GM21423 (cell line): ENCODE data around the gene KLHL8.

Experiments used
- ATAC-seq: cut with Tn5 transposase; IDR thresholded peaks from one replicate; pipeline ENCODE4 v1.9.1; 2021; ENCODE audit warnings: mild to moderate bottlenecking, moderate library complexity; ENCODE audit not compliant: unreplicated experiment

The KLHL8 gene

GRCh38 chr4:87126056-87126455 is 94.4 kb downstream of the KLHL8 start:
- no peak for ATAC-seq

GRCh38 chr4:87122252-87122651 is 98.2 kb downstream of the KLHL8 start:
- ATAC-seq: no peak

- no peak for ATAC-seq
These were observed 98.9 kb downstream of the KLHL8 start for GRCh38 chr4:87121341-87122065.

DNA sequence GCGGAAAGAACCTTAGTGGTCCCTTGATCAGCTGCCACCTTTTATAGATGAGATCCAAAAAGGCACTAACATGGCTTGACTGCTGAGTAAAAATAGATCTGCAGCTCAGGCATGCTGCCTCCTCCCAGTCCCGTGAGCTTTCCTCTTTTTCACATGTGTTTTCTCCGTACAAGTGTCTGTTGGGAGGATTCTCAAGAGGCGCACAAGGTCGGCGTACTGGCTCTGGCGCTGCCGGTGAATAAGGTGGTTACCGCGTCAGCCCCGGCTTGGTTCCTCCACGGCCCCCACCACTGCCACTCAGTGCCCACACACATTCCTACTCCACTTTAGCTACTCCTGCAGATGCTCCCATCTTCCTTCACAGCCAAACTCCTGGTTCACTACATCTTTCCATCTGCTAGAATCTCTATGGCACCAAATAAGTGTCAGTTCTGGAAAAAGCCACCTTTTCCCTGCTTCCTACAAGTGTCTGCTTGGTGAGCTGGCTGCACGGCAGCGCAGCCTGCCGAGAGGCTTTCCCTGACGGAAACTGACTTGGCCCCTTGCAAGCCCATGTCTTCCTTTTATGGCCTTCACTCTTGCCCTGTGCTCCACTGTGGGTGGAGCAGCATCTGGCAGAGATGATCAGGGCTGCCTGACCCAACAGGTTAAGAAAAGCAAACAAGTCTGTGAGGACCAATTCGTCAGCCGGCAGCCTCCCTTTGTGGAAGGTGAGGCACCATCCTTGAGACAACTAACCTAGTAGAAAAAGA is 99.8 kb downstream of the KLHL8 start:
- no peak for ATAC-seq

DNA sequence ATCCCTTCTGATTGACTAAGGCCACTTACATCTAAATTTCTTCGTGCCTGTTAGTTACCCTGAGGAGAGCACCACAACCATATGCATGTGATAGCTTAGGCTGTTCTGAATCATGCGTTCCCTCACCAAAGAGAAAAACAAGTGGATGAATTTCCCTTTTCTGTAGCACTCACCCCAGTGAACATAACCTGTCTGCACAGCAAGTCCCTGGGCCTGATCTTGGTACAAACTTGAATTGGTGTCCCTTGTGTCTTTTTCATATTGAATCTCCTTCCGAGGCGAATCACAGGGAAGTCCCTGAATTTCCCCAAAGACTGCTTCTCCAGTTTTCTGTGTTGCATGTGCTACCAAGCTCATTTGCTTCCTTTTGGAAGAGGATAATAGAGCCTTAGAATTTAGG is 100.4 kb downstream of the KLHL8 start:
- no peak for ATAC-seq

DNA sequence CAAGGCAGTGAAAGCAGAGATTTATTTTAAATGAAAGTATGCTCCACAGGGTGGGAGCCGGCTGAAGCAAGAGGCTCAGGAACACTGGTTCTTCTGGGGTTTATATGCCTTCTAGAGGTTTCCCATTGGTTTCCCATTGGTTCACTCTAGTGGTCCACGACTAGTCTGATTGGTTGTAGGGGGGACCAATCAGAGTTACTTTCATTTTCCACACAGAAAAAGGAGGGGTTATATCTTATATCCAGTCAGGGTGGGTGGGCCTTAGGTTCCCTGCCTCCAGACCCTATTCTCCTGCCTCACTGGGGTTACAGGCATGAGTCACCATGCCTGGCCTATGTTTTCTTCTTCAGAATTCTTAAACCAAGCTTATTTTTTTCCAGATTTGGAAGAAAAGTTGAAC is 101.6 kb downstream of the KLHL8 start:
- no peak for ATAC-seq

- no peak for ATAC-seq
These were observed 102.0 kb downstream of the KLHL8 start for GRCh38 chr4:87118421-87118820.

DNA sequence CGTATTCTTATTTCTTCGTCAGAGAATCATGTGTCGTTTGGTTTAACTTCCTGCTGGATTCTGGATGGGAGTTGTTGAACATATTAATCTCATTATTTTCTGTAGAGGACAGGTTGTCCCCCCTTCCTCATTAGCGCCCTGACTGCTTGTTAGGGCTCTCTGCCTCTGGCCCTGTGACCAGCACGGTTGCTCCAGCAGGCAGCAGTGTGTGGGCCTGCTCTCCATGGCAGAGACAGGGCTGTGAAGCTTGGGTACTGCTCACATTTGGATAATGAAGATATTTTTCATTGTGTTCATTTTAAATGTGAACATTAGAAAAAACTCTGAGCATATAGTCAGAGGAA is 102.7 kb downstream of the KLHL8 start:
- ATAC-seq: no peak

DNA sequence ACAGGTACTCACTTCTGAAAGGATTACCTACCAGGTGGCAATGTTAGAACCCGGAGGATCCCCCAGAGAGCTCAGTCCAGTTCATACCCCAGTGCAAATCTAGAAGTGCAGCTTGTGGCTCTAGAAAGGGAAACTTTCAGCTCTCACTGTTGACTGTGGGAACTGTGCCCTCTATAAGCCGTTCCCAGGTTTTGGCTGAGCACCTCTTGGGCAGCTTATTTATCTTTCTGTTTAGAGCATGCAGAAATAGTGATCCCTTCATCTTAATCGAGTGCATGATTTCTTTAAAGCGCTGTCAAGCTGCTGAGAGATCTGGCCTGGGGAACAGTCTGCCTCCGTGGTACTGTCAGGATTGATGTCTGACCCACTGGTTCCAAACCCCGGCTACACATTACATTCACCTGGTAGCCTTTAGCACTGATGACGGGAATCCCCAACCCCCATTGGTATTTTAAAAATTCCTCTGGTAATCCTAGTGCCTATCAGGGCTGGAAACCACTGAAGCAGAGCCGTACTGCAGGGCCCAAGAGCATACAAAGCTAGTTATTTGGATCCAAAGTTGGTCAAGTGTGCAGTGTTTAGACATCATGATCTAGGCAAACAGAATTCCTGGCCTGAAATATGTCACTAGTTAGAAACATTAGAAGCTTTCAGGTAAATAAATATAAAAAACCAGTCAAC is 103.2 kb downstream of the KLHL8 start:
- ATAC-seq: no peak

DNA sequence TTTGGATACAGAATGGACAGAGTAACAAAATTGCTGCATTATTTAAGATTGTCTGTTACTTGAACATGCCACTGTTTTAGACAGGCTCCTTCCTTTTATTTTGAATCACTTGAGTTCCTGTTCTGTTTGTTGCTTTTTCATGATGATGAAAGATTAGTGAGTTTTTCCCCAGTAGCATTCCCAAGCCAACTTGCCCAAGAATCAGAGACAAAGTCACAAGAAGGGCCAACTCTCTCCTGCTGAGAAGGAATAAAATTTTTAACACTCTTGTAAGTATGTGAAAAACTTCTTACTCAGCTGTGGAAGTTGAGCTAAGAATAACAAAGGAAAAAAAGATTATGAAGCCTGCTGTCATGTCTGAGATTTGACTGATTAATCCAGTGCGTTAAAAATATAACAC is 104.2 kb downstream of the KLHL8 start:
- no peak for ATAC-seq

DNA sequence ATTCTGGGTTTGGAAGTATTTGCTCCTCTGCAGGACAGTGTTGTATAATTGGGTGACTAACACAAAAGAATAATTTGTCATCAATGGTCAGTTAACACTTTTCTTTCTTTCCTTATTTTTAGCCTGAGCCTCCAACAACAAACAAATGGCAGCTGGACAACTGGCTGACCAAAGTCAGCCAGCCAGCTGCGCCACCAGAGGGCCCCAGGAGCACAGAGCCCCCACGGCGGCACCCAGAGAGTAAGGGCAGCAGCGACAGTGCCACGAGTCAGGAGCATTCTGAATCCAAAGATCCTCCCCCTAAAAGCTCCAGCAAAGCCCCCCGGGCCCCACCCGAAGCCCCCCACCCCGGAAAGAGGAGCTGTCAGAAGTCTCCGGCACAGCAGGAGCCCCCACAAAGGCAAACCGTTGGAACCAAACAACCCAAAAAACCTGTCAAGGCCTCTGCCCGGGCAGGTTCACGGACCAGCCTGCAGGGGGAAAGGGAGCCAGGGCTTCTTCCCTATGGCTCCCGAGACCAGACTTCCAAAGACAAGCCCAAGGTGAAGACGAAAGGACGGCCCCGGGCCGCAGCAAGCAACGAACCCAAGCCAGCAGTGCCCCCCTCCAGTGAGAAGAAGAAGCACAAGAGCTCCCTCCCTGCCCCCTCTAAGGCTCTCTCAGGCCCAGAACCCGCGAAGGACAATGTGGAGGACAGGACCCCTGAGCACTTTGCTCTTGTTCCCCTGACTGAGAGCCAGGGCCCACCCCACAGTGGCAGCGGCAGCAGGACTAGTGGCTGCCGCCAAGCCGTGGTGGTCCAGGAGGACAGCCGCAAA is 106.0 kb downstream of the KLHL8 start:
- no peak for ATAC-seq

DNA sequence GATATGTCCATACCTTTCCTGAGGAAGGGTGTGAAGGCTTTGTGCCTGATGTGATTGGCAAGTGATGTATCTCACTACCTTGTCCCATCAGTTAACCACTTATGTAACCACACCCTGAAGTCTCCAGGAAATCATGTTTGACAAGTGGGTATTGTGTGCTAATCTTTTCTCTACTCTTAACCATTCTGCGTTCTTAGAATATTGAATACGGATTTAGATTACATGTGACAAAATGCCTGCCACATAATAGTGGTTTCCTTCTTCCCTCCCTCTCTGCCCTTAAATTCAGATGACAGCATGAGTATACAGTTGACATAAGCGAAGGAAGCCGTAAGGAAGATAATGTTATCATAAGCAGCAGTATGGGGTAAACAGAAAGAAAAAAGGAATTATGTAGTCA is 108.4 kb downstream of the KLHL8 start:
- no peak for ATAC-seq
